Cerebellar cortex (tissue), 1 donor: ENCODE data around the gene GALK1.
"Not testable (repeated sequence)": the region's sequence is repeated elsewhere in the genome, so short reads cannot be mapped to it uniquely, and the experiment has no call there.

Experiments used
- DNase-seq: peaks from one replicate; pipeline ENCODE4 v3.0.0-alpha.2; 2015; ENCODE audit warnings: low spot score

Gene GALK1

DNA sequence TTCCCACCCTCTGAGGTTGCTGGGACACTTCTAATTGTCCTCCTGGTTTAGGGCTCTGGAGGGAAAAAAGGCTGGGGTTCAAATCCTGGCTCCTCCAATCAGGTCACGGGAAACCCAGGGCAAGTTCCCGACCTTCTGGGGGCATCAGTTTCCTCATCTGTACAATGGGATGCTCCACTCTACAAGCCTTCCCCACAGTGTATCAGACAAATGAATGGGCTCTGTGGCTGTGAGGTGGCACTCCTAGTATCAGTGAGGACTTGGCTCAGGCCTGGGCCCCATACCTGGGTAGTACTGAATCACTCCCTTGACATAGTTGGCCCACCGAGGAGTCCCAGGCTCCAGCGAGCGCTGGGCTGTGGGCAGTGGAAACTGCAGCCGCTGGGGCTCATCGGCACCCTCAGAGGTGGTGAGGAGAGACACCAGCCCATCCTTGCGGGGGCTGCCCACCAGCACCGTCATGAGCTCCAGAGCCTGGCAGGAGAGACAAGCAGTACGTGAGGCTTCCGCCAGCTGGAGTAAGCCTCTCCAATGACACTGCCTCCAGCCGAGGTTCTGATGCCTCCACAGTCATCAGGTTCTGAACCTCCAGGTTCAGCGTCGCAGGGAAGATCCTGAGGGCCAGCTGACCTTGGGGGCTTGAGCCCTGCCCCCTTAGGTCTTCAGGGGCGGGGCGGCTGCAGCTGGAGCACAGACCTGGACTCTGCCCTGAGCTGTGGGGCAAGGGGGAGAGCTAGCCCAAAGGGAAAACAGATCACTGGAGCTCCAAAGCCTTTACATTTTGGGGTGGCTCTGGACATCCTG is 1.2 kb downstream of the GALK1 start:
- DNase-seq: no peak

DNA sequence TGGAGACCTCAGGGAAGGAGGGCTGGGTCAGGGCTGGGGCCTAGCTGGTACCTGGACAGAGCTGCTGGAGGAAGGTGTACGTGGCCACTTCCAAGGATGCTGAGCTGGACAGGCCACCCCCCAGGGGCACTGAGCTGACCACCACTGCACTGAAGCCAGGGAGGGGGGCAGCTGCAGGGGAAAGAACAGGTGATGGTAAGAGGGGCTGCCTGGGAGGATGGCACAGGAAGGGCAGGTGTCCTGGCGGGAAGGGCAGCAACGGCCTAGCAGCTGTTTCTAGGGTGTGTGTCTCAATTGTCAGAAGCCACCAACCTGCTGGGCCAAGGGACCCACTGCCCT is 1.8 kb downstream of the GALK1 start:
- DNase-seq: no peak

DNA sequence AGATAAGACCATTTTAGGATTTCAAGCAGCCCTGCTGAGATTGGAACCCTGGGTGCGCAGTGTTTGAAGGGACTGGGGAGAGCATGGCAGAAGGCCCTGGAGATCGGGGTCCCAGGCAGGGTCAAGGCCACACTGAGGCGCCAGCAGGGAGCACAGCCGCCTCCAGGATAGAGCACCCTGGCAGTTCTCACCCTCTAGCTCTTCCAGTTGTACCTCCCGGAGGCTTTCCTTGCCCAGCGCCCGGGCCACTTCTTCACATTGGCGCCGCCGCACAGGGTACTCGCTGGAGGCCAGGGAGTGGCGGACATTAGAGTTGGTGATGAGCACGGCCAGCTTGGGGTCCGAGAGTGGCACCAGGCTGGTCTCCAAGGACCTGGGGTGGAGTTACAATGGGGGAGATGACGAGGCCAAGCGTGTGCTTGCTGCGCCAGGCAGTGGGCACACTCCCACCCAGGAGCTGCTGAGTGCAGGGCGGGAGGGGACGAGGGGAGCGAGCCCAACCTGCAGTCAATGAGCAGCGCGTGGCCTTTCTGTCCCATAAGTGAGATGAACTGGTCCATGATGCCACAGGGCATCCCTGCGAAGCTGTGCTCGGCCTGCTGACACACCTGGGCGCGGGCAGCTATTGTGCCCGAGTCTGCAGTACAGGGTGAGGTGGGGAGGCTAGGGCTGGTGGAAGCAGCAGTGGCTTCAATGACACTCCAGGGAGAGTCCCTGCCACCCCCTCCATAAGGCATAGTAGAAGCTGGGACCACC is 2.3 kb downstream of the GALK1 start:
- no peak for DNase-seq

DNA sequence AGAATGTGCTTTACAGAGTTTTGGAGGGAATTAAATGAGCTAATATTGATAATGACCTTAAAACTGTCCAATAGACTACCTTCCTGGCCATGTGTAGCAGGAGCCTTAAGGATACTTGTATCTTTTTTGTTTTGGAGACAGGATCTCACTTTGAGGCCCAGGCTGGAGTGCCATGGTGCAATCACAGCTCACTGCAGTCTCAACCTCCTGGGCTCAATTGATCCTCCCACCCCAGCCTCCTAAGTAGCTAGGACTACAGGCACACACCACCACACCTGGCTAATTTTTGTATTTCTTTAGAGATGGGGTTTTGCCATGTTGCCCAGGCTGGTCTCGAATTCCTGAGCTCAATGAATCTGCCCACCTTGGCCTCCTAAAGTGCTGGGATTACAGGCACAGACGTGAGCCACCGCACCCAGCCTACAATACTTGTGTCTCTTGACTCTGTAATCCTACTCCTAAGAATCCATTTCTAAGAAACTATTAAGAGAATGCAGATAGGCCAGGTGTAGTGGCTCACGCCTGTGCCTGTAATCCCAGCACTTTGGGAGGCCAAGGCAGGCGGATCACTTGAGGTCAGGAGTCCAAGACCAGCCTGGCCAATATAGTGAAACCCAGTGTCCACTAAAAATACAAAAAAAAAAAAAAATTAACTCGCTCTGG is 4.9 kb downstream of the GALK1 start:
- not testable (repeated sequence) for DNase-seq

DNA sequence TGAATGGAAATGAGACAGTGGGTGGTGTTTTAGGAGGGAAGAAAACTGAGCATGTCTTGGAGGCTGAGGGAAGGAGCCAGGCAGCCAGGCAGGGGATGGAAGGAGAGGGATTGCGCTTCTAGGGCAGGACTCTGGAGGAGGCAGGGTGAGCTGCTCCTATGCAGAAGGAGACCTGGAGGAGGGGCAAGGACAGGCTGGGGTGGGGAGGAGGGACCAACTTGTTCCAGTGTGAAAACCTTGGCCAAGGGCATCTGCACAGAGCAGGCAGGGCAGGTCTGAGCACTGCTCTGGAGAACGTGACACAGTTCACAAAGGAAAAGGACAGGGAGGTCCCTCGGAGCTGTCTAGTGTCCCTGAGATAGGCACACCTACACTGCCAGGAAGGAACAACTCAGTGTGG is 5.5 kb downstream of the GALK1 start:
- DNase-seq: no peak

DNA sequence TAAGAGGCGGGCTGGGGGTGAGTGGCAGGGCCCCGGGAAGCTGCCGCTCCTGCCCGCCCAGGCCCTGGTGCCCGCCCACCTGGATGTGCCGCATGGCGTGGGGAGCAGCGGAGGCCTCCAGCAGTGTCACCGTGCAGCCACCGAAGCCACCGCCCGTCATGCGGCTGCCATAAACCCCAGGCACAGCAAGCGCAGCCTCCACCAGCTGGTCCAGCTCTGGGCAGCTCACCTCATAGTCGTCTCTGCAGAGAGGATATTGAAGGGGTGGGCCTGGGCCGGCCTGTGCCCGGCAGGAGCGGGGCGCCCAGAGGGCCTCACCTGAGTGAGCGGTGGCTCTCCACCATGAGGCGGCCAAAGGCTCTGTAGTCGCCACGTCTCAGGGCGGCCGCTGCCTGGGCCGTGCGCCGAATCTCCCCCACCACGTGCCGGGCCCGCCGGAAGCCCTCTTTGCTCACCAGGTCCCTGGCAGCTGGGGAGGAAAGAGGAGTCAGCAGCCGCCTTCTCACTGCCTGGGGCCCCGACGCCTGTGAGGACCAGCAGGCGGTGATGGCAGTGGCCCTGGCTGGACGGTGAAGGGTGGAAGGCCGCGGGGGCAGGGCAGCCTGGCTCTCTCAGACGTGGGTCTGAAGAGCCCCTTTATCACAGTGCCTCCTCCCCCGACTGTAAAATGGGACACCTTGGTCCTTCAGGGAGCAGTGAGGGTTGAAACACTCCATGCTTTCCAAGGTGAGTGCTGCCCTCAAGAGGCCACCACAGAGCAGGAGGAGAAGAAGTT is 6.7 kb downstream of the GALK1 start:
- DNase-seq: no peak

DNA sequence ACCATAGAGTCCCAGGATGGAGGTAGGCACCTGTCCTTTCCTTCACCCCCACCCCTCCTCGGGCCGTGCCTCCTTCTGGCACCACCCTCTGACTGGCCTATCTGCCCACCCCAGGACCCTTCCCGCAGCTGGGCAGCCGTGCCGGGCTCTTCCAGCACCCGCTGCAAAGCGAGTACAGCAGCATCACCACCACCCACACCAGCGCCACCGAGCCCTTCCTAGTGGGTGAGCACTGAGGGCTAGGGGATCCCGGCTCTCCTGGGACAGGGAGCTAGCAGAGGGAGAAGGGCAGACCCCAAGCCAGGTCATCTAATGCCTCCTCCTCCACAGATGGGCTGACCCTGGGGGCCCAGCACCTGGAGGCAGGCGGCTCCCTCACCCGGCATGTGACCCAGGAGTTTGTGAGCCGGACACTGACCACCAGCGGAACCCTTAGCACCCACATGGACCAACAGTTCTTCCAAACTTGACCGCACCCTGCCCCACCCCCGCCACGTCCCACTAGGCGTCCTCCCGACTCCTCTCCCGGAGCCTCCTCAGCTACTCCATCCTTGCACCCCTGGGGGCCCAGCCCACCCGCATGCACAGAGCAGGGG is 7.8 kb downstream of the GALK1 start:
- no peak for DNase-seq

DNA sequence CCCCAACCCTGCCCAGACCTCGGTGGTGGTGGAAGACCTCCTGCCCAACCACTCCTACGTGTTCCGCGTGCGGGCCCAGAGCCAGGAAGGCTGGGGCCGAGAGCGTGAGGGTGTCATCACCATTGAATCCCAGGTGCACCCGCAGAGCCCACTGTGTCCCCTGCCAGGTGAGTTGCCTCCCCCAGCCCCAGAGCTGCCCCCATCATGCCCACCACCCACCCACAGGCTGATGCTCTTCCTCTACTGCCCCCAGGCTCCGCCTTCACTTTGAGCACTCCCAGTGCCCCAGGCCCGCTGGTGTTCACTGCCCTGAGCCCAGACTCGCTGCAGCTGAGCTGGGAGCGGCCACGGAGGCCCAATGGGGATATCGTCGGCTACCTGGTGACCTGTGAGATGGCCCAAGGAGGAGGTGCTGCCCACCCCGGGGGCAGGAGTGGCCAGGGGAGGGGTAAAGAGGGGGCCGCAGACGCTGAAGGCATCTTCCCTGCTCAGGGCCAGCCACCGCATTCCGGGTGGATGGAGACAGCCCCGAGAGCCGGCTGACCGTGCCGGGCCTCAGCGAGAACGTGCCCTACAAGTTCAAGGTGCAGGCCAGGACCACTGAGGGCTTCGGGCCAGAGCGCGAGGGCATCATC is 8.4 kb downstream of the GALK1 start:
- no peak for DNase-seq

DNA sequence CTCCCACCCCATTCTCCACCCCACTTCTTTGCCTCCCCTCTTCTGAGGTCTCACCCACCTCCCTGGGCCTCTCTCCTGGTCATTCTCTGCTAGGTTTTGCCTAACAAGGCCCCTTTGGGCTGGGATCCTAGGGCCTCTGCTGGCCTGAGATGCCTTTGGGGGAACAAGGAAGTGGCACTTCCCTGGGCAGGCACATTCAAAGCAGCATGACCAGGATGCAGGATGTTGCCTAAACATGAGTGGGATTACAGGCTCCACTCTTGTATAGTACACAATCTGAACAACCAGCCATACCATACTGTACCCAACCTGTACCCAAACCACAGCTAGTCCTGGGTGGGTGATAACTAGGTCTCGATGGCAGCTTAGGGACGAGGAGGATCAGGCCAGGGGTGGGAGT is 9.0 kb downstream of the GALK1 start:
- DNase-seq: no peak

DNA sequence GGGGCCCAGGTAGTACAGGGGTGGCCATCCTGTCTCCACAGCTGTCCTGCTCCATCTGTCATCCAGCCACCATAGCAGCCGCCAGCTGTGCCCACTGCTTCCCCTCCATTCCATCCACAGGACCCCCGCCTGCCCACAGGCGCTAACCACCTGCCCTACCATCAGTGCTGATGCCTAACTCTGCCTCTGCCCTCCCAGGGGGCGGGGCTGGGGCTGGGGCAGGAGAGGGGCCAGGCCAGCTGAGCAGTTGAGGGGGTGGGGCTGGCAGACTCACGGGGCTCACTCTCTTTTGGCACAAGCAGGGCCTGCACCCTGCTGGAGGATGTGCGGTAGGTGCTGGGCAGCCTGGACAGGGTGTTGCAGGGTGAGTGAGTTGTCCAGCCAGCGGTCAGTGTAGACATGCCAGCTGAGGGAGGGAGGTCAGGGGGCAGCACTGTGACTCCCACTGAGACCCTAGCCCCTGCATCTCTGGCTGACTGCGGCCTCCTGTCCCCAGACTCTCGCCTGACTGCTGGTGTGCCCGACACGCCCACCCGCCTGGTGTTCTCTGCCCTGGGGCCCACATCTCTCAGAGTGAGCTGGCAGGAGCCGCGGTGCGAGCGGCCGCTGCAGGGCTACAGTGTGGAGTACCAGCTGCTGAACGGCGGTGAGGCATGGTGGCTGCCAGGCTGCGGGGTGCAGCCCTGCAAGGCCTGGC is 9.6 kb downstream of the GALK1 start:
- no peak for DNase-seq

DNA sequence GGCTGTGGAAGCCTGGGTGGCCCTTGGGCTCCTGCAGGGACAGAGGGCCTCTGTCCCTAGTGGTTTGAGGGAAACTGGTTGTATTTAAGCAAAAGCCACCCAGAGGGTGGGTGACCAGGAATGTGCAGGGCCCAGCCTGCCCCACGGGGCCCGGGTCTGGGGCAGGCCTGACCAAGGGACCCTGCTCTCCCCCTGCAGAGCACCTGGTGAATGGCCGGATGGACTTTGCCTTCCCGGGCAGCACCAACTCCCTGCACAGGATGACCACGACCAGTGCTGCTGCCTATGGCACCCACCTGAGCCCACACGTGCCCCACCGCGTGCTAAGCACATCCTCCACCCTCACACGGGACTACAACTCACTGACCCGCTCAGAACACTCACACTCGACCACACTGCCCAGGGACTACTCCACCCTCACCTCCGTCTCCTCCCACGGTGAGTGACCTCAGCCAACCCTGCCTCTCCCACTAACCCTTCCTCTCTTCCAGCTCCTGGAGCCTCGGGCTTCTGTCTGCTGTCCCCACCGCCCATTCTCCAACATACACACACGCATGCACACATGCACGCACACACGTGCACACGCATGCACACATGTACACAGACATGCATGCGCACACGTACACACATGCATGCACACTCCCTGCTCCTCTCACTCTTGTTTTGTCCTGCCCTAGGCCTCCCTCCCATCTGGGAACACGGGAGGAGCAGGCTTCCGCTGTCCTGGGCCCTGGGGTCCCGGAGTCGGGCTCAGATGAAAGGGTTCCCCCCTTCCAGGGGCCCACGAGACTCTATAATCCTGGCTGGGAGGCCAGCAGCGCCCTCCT is 10.4 kb downstream of the GALK1 start:
- DNase-seq: no peak

DNA sequence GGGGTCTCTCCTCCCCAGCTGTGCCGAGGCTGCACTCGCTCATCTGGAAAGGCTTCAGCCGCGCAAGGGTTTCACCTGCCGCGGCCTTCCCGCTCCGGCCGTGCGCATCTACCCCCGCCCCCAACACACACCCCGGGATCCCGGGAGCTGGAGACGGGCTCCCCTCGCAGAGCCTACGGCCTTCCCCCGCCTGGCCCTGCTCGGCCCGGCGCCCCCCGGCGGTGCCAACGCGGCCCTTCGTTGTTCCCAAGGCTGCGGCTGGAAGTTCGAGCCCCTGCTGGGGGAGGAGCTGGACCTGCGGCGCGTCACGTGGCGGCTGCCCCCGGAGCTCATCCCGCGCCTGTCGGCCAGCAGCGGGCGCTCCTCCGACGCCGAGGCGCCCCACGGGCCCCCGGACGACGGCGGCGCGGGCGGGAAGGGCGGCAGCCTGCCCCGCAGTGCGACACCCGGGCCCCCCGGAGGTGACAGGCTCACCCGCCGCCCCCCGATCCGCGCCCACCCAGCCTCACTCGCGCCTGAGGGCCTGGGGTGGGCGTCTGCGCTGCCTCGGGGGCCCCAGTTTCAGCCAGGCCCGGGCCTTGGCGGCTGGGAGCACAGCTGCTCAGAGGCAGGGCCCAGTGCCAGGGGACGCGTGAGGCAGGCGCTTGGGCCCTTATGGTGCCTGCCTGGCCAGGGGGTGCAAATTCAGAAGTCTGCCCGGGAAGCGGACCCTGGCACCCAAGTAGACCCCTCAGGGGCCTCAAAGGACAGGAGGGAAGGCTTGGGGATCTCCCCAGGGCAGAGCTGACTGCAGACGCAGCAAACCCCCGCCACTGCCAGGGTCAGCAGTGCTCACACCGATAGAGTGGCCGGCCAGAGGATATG is 11.2 kb downstream of the GALK1 start:
- DNase-seq: no peak

DNA sequence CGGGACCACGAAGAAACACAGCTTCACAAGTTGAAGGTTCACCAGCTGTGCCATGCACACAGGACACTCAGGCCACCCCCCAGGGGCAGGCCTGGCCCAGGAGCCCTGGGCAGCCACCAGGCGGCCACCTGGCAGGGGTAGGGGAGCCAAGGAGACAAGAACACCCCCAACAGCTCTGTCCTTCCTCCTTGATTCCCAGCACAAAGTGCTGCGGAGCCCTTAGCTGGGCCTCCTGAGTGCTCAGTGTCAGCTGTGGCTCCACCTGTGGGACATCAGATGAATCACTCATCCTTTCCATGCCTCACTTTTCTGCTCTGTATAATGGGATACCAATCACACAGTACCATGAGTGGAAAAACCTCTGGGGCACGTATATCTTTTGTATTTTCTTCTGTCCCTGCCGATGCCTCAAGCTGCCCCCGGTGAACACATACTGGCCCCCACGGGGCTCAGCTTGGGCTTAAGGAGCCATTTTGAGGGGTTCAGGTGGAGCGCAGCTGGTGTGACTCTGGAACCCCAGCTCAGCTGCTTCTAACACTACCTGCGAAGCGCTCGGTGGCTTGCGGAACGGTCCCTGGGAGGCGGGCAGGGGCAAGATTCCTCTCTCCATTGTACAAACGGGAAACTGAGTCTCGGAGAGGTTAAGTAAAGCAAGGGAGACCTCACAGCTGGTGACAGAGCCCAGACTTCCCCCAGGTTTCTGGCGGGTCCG is 12.0 kb downstream of the GALK1 start:
- no peak for DNase-seq

DNA sequence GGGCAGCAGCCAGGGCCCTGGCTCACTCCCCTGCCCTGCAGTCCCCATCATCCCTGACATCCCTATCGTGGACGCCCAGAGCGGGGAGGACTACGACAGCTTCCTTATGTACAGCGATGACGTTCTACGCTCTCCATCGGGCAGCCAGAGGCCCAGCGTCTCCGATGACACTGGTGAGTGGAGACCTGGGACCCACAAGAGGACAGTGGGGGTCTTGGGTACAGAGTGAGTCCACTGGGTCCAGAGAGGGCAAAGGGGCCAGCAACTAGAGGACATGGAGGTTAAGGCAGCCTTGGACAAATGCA is 12.6 kb downstream of the GALK1 start:
- no peak for DNase-seq

DNA sequence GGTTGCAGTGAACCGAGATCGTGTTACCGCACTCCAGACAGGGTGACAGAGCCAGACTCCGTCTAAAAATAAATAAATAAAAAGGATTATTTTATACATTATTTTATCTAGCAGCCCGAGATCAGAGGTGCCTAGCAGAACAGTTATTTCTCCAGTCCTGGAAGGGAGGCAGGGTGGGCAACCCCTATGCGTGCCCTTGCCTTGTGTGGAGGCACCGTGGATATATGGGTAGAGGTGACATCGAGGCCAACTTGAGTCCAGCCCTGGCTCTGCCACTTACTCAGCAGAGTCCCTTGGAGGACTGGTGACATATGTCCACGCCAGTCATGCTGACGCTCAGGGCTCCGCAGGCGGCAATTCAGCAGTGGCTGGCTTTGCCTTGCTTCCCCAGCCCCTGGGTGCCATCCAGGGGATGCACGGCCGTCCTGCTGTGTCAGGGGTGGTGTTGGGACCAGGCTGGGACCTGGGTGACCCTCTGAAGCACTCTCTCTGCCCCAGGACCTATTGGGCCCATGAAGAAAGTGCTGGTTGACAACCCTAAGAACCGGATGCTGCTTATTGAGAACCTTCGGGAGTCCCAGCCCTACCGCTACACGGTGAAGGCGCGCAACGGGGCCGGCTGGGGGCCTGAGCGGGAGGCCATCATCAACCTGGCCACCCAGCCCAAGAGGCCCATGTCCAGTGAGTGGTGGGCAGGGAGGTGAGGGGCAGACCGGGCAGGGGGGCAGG is 13.2 kb downstream of the GALK1 start:
- DNase-seq: no peak

DNA sequence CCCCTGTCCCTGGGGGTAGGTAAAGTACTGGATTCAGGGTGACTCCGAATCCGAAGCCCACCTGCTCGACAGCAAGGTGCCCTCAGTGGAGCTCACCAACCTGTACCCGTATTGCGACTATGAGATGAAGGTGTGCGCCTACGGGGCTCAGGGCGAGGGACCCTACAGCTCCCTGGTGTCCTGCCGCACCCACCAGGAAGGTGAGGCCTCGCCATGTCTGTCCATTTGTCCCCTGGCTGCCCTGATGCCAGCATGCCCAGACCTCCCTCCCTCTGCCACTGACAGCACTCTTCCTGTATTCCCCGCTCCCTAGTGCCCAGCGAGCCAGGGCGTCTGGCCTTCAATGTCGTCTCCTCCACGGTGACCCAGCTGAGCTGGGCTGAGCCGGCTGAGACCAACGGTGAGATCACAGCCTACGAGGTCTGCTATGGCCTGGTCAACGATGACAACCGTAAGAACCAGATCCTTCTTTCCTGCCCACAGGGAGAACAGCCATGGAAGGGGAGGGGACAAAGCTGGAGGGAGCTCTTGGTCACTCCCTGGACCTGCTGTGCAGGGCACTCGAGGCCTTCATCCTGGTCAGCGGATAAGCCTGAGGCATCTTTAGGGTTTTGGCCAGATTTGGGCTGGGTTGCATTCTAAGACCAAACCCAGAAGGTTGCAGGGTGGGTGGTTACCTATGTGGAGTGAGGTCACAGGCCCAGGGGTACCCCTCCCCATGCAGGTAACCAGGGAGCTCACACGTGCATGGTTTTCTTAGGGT is 14.2 kb downstream of the GALK1 start:
- DNase-seq: peak; percentile 33
